Sigmoid colon (tissue), 4 donors: ENCODE results near the gene IPCEF1.

Source experiments
- EP300 ChIP-seq, 4 donors: sonication (generic); formaldehyde crosslinking; IDR thresholded peaks; one replicate each; pipeline ENCODE4 v1.6.1; 2017; ENCODE audit warnings: antibody characterized with exemption in 4 of 4
- POLR2A ChIP-seq, 2 donors: fragments of 450-650 bp; IDR thresholded peaks; one replicate each; pipeline ENCODE4 v1.6.1; 2016; ENCODE audit warnings: antibody characterized with exemption in 2 of 2, mild to moderate bottlenecking in 2 of 2, moderate library complexity in 2 of 2
- TF ChIP-seq, protein P1 (sequence below), 4 experiments: fragments of 450-650 bp in 3 of 4; fragments of 200-600 bp in 1 of 4; IDR thresholded peaks; one replicate each; pipeline ENCODE4 v1.5.1; 2016 to 2019; ENCODE audit warnings: antibody characterized with exemption in 4 of 4, mild to moderate bottlenecking in 3 of 4, moderate library complexity in 2 of 4

GRCh38 chr6:154403788-154404187, 47.2 kb upstream of the IPCEF1 start:
- TF ChIP-seq, protein P1, sequence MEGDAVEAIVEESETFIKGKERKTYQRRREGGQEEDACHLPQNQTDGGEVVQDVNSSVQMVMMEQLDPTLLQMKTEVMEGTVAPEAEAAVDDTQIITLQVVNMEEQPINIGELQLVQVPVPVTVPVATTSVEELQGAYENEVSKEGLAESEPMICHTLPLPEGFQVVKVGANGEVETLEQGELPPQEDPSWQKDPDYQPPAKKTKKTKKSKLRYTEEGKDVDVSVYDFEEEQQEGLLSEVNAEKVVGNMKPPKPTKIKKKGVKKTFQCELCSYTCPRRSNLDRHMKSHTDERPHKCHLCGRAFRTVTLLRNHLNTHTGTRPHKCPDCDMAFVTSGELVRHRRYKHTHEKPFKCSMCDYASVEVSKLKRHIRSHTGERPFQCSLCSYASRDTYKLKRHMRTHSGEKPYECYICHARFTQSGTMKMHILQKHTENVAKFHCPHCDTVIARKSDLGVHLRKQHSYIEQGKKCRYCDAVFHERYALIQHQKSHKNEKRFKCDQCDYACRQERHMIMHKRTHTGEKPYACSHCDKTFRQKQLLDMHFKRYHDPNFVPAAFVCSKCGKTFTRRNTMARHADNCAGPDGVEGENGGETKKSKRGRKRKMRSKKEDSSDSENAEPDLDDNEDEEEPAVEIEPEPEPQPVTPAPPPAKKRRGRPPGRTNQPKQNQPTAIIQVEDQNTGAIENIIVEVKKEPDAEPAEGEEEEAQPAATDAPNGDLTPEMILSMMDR (IDR thresholded peaks at IDR 0.05): no peak
- no peak for TF ChIP-seq EP300 (IDR thresholded peaks at IDR 0.05)
- TF ChIP-seq POLR2A (IDR thresholded peaks at IDR 0.05): no peak
